GM18526 (cell line): ENCODE results near the gene PRKG2.

ENCODE experiments used
- POLR2A ChIP-seq: IDR thresholded peaks from 3 replicates; pipeline ENCODE4 v1.6.1; 2011; ENCODE audit not compliant: insufficient read length; ENCODE audit errors: extremely low read depth

Gene PRKG2

GRCh38 chr4:81227138-81227537 is 12.1 kb upstream of the PRKG2 start:
- no peak for TF ChIP-seq POLR2A

- no peak for TF ChIP-seq POLR2A
Measured at GRCh38 chr4:81225252-81225651, 10.2 kb upstream of the PRKG2 start.

- TF ChIP-seq POLR2A: no peak
Measured at GRCh38 chr4:81221303-81222081, 6.5 kb upstream of the PRKG2 start.

GRCh38 chr4:81220271-81220670 is 5.2 kb upstream of the PRKG2 start:
- TF ChIP-seq POLR2A: no peak

GRCh38 chr4:81218206-81218605 is 3.2 kb upstream of the PRKG2 start:
- TF ChIP-seq POLR2A: no peak

GRCh38 chr4:81217779-81218178 is 2.8 kb upstream of the PRKG2 start:
- no peak for TF ChIP-seq POLR2A

GRCh38 chr4:81215931-81216330 is 909 bp upstream of the PRKG2 start:
- TF ChIP-seq POLR2A: no peak

GRCh38 chr4:81214144-81214880 is 710 bp downstream of the PRKG2 start:
- TF ChIP-seq POLR2A: no peak

- TF ChIP-seq POLR2A: no peak
Measured at GRCh38 chr4:81213671-81214070, 1.4 kb downstream of the PRKG2 start.

GRCh38 chr4:81211956-81212355 is 3.1 kb downstream of the PRKG2 start:
- TF ChIP-seq POLR2A: no peak

- no peak for TF ChIP-seq POLR2A
Measured at GRCh38 chr4:81207828-81208227, 7.2 kb downstream of the PRKG2 start.

- no peak for TF ChIP-seq POLR2A
Measured at GRCh38 chr4:81205302-81205701, 9.7 kb downstream of the PRKG2 start.

GRCh38 chr4:81204571-81204970 is 10.5 kb downstream of the PRKG2 start:
- TF ChIP-seq POLR2A: no peak

GRCh38 chr4:81199831-81200230 is 15.2 kb downstream of the PRKG2 start:
- no peak for TF ChIP-seq POLR2A

- TF ChIP-seq POLR2A: no peak
Measured at GRCh38 chr4:81198609-81199008, 16.4 kb downstream of the PRKG2 start.

- no peak for TF ChIP-seq POLR2A
Measured at GRCh38 chr4:81197864-81198524, 17.0 kb downstream of the PRKG2 start.

GRCh38 chr4:81196126-81196650 is 18.8 kb downstream of the PRKG2 start:
- no peak for TF ChIP-seq POLR2A
